Panc1 (cell line): Measurements from ENCODE around the gene ARL5C.

Experiments used
- CTCF ChIP-seq: fragments of 450-650 bp; IDR thresholded peaks from 2 replicates; pipeline ENCODE4 v1.5.1; 2017; ENCODE audit warnings: mild to moderate bottlenecking
- POLR2AphosphoS5 ChIP-seq: IDR thresholded peaks from 2 replicates; pipeline ENCODE4 v1.6.1; 2012; ENCODE audit warnings: mild to moderate bottlenecking, low read depth, low read length, moderate library complexity
- REST ChIP-seq, 2 experiments: IDR thresholded peaks; 2 replicates each; pipeline ENCODE4 v1.6.1; 2011 to 2012; ENCODE audit warnings: low read depth in 2 of 2, control low read depth in 1 of 2, low read length in 1 of 2, mild to moderate bottlenecking in 1 of 2, moderate library complexity in 1 of 2; ENCODE audit not compliant: insufficient read depth in 1 of 2
- SIN3A ChIP-seq: IDR thresholded peaks from 2 replicates; pipeline ENCODE4 v1.6.1; 2012; ENCODE audit warnings: low read depth, mild to moderate bottlenecking, low read length, moderate library complexity, borderline replicate concordance; ENCODE audit not compliant: insufficient read depth
- TCF7L2 ChIP-seq: IDR thresholded peaks from 2 replicates; pipeline ENCODE4 v1.6.1; 2011; ENCODE audit warnings: mild to moderate bottlenecking, low read depth, low read length, inconsistent platforms

GRCh38 chr17:39171933-39172332 lies 6.0 kb upstream of the ARL5C start:
- no peak for TF ChIP-seq POLR2AphosphoS5
- no peak for TF ChIP-seq CTCF
- no peak for TF ChIP-seq REST (IDR thresholded peaks at IDR 0.05; ENCODE audit: insufficient read depth in 1 of 2, low read depth in 2 of 2, low read length in 1 of 2)
- no peak for TF ChIP-seq TCF7L2
- no peak for TF ChIP-seq SIN3A
